ENCODE results near the gene SLC25A2.

GRCh38 chr5:141261238-141261546 lies 42.7 kb downstream of the SLC25A2 start:
- TF ChIP-seq POLR2A (IDR thresholded peaks at IDR 0.05), result no peak
- TF ChIP-seq CTCF (IDR thresholded peaks at IDR 0.05), result no peak
